GM21717 (cell line): ENCODE measurements around the gene IL6ST.

Experiments
- ATAC-seq: cut with Tn5 transposase; IDR thresholded peaks from one replicate; pipeline ENCODE4 v1.9.1; 2021; ENCODE audit warnings: mild to moderate bottlenecking, moderate library complexity; ENCODE audit not compliant: unreplicated experiment

IL6ST gene

DNA sequence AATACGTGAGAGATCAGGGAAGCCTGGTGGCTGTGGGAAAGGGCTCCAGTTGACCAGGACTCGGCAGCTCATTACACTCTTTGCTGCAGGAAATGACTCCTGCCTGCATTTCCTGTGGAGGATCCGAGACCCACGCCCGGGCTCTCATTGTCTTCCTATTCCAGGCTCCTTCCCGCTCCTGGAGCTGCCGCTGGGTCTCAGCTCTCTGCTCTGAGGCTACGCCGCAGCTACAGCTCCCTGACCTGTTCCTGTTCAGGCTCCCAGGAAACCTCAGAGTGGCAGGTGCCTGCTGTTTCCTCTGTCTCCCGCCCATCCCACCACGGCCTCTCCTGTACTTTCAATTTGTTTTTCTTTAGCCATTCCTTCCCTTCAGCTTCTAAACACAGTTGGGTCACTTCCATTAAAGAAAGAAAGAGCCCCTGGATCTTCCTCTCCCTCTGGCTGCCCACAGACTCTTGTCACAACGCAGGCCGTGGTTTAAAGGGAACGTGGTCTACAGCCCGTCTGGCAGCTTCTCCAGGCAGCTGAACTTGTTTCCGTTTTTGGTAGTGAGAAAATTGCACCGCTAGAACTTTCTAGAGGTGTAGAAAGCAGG is 71.5 kb downstream of the IL6ST start:
- no peak for ATAC-seq

GRCh38 chr5:55921617-55922016 is 73.1 kb downstream of the IL6ST start:
- no peak for ATAC-seq

DNA sequence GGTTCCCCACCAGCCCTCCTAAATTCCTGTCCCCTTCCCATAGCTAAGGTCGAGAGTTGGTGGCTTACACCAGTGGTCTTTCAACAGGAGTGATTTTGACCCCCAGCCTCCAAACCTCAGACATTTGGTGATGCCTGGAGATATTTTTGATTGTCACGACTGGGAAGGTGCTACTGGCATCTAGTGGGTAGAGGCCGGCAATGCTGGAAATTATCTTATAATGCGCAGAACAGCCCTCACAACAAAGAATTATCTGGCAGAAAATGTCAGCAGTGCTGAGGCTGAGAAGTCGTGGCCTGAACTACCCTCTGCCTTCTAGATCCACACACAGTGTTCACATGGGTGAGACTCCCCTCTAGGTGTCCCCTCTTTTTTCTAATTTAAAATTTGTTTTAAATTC is 74.0 kb downstream of the IL6ST start:
- no peak for ATAC-seq

- ATAC-seq = no peak
These were observed 75.1 kb downstream of the IL6ST start for GRCh38 chr5:55919625-55920024.

GRCh38 chr5:55918087-55919035 is 76.4 kb downstream of the IL6ST start:
- no peak for ATAC-seq

DNA sequence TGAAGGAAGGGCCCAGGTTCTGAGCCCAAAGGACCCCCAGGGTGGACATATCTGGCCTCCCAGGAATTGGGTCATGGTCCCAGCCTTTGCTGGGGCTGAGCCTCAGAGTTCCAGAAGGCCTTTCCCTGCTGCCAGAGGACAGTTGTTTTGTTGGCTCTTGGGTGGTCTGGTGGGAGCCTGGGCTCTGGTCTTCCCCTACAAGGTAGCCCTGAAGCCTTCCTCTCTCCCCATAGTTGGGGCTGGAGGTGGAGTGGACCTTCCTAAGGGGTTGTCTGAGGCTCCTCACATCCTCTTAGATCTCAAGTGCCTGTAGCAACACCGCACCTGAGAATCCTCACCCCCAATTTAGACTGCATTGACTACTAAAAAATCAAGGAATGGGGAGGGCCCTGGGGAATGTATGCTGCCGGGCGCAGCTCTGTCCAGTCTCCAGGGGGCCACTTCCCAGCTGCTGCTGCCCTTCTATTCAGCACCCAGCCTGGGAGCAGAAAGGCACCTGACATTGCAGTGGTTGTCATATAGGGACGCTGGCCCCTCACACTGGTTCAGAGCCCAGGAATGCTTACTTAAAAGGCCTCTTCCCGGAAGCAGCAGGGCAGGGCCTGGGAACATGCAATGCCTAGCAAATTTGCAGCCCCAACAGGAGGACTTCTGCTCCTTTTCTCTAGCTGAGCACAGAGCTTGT is 77.2 kb downstream of the IL6ST start:
- ATAC-seq = no peak

DNA sequence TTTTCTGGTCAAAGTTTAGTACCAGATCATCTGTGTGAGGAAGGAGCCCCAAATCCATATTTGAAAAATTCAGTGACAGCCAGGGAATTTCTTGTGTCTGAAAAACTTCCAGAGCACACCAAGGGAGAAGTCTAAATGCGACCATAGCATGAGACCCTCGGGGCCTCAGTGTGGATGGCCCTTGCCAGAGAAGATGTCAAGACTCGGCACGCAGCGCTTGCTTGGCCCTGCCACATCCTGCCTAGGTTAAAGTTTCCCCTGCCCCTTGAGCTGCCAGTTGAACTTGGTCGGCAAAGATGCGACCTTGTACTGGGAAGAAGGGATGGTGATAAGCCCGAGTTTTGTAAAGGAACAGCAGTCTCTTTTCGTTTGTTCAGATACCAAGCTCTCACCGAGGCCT is 77.8 kb downstream of the IL6ST start:
- no peak for ATAC-seq

GRCh38 chr5:55915783-55916182 is 79.0 kb downstream of the IL6ST start:
- ATAC-seq = no peak

DNA sequence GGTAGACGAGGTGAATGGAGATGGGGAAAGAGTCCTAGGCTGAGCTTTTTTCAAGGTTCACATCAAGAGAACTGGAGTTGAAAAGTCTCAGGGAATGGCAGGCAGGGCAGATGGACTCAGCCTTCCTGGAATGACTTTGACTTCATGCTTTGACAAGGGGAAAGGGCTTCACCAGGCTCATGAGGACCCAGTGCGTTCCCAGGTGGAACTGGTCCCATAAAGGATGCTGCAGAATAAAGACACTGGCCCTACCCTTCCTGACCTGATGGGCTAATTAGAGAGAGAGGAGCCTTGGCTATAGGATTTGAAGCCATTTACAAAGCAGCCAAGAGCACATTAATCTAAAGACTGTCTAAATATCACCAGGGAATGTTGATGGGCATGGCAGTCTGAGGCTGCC is 79.8 kb downstream of the IL6ST start:
- no peak for ATAC-seq

DNA sequence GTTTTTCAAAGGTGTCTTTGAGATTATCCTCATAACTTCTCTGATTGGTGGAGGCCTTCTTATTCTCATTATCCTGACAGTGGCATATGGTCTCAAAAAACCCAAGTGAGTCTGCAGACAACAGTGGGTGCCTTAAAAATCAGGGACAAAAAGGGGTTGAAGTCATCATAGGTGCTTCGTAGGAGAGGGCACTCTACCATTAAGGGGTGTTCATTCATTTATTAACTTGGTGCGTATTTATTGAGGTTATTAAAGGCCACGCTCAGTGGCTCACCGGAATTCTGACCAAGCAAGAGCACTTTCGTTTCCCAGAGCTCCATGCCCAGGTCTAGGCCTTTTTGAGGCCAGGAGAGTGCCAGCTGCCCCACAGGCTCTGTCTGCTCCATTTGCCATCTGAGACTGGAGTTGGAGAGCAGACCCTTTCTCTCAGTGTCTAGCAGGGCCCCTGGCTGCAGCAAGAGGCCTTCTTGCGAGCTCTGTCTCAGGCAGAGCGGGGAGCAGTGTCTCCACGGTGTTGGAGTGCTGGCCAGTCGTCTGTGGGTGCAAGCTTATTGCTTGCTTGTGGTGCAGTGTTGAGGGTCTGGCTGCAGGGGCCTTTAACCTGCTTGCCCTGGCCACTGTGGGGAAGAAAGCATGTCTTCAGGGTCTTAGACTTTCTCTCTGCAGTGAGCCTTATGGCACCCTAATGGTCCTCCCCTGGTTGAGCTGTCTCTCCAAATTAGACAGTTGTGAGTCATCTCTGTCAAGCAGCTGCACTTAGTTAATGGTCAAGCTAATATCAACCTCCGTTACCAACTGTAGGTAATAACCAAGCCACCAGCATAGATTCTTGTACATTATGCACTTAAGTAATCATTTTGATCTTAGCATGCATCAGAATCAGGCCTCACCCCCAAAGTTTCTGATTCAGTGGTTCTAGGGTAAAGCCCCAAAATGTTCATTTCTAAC is 81.0 kb downstream of the IL6ST start:
- ATAC-seq = peak; percentile 72

DNA sequence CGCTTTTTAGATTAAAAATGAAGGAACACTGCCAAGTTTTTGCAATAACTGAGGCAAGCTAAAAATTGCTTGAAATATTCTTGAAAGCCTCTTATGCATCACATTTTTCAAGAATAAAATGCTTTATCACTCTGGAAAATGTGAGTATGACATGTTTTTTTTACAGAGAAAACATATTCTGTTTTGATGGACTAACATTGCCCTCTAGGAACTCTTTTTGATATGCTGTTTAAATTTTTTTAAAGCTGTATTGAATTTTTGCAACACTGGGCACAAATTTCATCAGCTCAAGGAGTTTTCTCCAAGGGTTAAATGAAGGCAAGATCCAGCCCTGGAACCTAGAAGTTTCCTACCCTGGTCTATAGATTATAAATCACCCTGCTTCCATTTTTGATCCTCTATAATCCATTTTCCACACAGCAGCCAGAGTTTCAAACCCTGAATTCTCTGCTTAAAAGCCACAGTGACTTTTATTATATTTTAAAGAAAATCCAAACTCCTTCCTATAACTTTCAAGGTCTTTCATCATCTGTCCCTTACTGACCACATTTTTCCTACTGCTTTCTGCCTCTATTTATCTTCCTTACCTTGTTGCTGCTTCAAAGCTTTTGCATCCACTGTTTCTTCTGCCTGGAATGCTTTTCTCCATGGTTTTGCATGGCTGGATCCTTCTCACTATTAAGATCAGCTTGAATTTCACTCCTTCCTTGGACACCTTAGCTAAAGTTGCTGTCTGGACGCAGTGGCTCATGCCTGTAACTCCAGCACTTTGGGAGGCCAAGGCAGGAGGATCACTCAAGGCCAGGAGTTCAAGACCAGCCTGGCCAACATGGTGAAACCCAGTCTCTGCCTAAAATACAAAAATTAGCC is 82.7 kb downstream of the IL6ST start:
- no peak for ATAC-seq

DNA sequence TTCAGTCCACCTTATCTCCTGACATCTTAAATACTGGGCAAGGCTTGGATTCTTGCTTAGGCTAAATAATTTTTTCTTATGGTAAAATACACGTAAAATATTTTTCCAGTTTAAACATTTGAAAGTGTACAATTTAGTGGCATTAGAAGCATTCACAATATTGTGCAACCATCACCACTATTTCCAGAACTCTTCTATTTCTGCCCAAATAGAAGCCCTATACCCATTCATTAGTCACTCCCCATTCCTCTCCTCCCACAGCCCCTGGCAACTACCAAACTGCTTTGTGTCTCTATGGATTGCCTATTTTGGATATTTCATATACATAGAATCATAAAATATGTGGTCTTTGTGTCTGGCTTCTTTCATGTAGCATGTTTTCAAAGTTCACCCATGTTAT is 86.0 kb downstream of the IL6ST start:
- no peak for ATAC-seq

GRCh38 chr5:55907927-55908326 is 86.8 kb downstream of the IL6ST start:
- no peak for ATAC-seq

DNA sequence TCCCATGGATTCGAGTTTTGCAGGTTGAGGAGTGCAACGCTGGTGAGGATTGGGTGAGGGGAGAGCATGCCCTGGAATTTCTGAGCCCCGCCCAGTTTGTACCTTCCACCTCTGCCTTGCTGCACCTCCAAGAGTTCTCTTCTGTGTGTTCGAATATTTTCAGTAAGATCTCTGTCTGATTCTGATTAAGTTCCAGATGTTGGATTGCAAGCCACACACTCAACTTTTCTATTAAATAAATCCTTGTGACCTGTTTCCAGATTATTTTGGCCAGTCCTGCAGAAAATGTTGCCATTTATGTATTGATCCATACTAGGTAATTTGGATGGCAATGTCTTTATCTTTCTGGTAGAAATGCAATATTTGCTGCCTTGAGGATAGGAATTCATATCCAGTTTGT is 89.5 kb downstream of the IL6ST start:
- no peak for ATAC-seq

DNA sequence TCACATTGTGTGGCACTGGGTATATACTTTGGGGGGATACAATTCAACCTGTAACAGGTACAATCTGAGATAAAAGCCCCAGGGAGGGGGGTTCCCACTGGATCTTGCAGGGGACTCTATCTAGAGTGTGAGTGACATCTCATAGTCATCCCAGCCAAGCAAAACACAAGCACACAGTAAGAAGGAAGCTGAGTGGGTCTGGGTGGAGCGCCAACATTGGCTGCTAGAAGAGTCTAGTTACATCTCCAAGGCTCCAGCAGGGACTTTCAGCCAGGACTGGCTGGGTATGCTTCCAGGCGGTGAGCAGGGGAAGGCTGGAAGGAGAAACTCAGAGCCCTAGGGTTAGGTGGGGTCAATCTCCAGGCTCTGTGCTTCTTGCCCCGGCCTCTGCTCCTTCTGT is 90.6 kb downstream of the IL6ST start:
- no peak for ATAC-seq

DNA sequence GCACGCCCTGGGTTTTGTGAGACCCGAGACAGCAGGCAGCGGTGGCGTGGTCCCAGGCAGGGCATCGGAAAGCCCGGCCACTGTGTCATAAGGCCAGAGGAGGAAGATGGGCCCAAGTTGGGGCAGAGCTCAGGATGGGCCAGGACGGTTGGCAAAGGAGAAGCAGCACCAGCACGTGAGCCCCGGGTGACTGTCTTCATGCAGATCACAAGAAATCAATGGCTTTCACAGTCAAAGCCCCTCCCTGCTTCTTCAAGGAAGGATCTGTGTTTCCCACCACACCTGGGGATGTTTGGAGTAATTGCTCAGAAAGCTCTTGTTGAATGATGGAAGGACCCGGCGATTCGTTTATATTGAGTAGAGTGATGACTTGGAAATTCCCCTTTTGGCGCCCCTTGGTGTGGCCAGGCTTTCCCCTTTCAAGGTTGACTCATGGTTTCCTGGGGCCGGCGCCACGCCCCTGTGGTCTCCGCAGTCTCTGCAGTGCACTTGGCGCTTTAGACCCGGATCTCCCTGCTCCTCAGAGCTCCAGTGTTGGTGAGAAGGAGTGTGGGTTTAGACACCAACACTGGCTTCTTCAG is 91.6 kb downstream of the IL6ST start:
- ATAC-seq = peak; percentile 81

GRCh38 chr5:55902696-55903095 is 92.1 kb downstream of the IL6ST start:
- peak; percentile 2 for ATAC-seq

- ATAC-seq = no peak
These were observed 94.0 kb downstream of the IL6ST start for GRCh38 chr5:55900776-55901175.

DNA sequence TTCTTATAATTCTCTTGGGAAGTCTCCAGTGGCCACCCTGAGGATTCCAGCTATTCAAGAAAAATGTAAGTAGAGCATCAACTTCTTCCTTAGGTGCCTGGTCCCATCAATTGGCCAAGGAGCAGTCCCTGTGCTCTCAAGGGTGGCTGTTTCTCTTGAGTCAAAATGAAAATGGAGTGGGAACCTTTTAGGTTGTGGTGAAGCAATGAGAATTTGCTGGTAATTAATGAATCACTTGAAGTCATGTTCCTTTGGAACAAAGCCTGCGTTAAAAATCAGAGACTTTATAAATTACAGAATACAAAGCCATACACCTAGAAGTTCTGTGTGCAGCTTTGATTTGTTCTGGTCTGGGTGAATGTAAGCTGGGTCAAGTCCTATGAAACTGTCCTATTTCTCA is 94.7 kb downstream of the IL6ST start:
- no peak for ATAC-seq
